Stimulated activated CD4-positive, alpha-beta T cell treated with anti-CD3 and anti-CD28 coated beads, Interleukin-4, amount 100 ng/mL, for 4 hours (primary cell): ENCODE measurements around the gene LANCL2.
"Not testable (repeated sequence)": the region's sequence is repeated elsewhere in the genome, so short reads cannot be mapped to it uniquely, and the experiment has no call there.

Experiments
- DNase-seq, 2 experiments: peaks; one replicate each; pipeline ENCODE4 v3.0.0-alpha.2; 2020

The LANCL2 gene

DNA sequence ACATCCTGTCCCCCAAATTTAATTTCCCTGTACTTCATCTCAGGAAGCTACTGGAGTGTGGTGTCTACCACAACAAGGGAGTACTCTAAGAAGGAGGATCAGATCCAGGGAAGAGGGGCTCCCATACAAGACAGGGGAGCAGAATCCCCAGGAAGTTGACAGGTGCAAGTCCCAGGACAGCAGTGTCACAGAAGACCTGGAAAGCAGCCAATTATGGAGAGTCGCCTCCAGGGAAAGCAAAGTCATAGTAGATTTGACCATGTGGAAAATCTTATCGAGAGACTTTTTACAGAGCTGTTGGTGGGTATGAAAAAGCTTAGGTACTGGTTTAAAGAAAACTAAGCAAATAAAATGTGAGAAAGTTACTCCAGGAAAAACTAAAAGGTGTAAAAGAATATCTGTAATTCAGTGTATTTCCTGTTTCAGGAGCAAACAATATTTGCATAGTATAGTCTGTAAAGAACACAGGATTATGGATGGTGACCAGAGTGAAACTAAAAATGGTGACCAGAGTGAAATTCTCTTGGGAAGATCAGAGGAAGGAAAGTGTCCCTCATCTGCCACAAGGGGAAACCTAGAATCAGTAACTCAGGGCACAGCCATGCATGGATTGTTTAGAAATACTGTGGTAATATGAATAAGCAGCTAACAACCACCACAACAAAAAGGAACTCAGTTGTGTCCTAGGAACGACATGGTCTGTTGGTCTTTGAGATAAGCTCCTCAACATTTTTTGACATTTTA, 44.5 kb downstream of the LANCL2 start:
- DNase-seq, result no peak

DNA sequence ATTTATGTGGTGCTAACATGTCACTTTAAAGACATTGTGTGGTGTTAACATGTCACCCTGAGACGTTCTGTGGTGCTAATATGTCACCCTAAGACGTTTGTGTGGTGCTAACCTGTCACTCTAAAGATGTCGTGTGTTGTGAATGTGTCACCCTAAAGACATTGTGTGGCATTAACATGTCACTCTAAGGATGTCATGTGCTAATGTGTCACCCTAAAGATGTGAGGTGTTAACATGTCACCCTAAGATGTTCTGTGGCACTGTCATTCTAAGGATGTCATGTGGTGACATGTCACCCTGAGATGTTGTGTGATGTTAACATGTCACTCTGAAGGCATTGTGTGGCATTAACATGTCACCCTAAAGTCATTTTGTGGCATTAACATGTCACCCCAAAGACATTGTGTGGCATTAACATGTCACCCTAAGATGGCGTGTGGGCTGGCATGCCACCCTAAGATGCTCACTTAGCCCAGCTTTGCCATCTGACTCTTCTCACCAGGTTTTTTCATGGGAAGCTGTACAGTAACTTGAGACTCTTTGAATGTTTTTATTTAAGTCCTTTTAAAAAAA, 45.6 kb downstream of the LANCL2 start:
- DNase-seq, result no peak

DNA sequence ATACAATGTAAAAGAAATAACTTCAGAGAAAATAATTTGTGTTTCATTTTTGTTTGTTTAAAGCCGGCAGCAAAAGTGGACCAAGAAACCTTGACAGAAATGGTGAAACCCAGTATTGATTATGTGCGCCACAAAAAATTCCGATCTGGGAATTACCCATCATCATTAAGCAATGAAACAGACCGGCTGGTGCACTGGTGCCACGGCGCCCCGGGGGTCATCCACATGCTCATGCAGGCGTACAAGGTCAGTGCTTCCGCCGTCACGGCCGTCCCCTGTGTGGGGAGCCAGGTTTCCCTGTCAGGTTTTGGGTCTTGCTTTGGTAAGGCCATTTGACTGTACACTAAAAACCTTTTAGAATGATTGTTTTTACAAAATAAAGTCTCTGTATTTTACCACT, 46.7 kb downstream of the LANCL2 start:
- DNase-seq, result no peak

DNA sequence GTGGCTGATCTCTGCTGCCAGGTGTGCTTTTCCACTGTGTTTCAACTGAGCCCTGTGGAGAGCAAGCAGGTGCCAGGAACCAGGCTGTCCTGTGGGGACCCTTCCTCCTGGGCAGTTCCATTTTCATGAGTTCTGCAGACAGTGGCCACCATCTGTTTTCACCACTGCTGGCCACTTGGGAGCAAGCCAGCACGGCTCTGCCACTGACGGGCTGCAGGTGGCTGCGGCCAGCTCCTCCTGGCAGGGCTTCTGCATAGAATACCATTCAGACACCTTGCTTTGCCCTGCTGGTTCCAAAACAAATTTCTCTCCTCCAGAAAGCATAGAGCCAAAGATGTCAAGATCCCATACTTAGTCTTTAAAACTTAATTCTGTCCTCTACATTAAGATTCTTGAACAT, 48.3 kb downstream of the LANCL2 start:
- DNase-seq, result no peak

DNA sequence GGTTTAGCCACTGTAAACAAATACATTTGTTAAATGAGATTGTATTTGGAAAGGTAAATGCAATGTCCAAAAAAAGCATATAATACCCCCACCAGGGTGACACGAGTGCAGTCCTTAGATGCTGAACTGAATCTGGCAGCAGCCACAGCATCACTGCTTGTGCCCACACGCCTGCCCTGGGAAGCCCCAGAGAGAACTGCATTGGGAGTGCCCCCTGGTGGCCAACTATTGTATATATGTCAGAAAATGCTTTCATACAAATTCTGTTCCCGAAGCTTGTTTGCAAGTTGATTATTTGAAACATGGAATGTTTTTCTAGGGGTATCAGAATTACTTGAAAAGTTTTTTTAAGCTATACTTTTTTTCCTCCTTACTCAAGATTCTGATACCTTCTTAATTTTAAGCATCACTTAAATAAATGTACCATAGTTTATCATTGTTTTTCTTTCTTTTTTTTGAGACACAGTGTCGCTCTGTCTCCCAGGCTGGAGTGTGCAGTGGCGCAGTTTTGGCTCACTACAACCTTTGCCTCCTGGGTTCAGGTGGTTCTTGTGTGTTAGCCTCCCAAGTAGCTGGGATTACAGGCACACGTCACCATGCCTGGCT, 50.1 kb downstream of the LANCL2 start:
- DNase-seq, result peak; percentile 71 to 76

DNA sequence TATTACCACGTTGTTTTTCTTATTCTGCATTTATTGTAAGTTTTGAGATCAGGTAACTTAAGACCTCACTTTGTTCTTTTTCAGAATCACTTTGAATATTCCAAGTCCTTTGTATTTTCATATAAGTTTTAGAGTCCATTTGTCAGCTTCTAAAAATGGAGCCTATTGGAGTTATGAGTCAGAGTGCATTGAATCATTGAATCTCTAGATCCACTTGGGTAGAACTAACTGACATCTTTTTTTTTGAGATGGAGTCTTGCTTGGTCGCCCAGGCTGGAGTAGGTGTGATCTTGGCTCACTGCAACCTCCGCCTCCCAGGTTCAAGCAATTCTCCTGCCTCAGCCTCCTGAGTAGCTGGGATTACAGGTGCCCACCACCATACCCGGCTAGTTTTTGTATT, 52.3 kb downstream of the LANCL2 start:
- DNase-seq, result not testable (repeated sequence)

DNA sequence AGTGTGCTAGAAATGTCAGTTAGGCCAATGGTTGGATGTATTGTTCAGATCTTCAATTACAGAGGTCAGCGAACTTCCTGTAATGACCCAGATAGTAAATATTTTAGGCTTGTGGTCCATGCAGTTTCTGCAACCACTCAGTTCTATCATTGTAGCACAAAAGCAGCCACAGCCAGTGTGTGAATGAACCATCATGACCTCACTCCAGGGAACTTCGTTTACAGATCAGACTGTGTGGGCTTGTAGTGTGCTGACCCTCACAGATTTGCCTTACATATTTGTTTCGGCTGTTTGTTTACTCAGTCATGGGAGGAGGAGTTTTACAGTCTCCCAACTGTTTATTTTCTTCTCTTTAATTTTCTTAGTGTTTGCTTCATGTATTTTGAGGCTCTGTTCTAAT, 55.4 kb downstream of the LANCL2 start:
- DNase-seq, result no peak

DNA sequence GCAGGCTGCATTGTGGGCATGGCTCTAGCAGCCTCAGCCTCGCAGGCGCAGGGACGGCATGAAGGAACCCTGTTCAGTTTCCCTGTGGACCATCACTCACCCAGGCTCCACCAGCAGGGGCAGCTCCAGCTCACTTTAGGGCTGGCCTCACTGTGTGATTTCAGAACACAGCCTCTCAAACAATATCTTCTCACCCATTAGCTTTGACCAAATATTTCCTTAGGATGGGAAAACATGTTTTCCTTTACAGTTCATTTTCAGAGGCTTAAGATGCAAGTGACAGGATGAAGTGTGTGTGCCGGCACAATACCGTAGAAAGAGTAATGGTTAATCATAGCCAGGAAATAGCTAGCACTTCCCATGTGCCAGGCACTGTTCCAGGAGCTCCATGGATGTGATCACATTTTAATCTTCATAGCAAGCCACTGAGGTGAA, 58.2 kb downstream of the LANCL2 start:
- DNase-seq, result no peak

DNA sequence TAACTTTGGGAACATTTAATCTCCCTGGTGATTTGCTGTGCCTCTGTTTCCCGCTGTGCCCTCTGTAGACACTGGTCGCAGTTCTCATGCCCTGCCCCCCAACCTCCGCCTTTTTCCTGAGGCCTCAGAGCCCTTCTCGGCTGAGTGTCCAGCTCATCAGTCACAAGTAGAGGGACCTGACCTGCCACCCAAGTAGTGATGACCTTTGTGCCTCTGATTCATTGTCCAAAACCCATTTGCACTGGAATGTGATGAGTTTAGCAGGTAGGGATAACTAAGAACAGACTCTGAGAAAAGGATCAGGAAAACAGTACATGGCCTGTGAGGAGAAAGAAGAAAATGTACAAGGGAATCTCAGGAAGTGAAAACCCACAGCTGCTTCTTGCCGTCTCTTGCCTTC, 58.8 kb downstream of the LANCL2 start:
- DNase-seq, result no peak

DNA sequence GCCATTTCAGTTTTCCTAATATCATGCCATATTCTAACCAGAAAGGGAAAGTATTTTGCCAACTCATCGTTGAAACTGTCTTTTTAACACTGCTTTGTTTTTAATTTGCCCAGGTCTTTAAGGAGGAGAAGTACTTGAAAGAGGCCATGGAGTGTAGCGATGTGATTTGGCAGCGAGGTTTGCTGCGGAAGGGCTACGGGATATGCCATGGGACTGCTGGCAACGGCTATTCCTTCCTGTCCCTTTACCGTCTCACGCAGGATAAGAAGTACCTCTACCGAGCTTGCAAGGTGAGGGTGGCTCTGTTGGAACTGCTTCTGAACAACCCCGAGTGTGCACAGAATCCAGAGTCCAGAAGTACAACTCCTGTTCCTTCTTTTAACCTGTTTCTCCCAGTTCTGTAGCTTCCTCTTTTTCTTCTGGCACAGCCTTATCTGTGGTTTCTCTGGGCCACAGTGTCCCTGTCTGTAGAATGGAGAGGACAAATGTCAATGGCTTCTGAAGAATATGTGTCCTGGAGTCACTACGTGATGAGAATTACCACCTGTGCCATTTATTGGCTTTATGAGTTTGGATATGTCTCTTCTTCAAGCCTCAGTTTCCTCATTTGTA, 60.1 kb downstream of the LANCL2 start:
- DNase-seq, result no peak

DNA sequence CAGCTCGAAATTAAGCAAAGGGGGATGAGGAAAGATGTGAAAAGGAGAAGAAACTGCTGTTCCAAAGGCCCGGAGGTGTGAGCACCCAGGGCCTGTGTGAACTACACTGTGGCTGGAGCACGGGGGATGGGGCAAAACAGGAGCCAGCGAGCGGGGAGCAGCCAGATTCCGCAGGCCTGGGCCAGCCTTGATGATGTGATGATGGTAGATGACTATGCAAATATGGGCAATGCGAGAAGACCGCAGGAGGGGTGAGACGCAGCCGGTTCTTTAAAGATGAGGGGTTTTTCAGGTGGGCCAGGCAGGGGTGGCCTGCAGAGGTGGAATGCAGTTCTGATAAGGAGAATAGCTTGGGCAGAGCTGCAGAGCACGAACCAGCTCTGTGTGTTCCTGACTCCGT, 61.5 kb downstream of the LANCL2 start:
- DNase-seq, result no peak

DNA sequence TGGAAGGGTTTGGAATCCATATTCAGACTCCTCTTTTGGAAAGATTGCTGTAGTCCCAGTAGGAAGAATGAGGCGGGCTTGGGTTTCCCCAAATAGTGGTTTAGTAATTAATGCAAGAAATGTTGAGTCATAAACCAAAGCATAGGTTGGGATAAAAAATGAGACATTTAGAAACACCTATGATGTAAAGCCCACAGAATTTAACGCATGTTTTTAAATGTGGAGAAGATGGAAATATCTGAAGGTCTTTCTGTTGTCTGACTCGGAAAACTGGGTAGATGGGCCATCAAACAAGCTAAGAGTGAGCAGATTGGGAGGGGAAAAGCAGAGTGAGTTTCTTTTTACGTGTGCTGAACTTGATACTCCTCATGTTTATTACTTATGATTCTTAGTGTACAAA, 62.2 kb downstream of the LANCL2 start:
- DNase-seq, result no peak

DNA sequence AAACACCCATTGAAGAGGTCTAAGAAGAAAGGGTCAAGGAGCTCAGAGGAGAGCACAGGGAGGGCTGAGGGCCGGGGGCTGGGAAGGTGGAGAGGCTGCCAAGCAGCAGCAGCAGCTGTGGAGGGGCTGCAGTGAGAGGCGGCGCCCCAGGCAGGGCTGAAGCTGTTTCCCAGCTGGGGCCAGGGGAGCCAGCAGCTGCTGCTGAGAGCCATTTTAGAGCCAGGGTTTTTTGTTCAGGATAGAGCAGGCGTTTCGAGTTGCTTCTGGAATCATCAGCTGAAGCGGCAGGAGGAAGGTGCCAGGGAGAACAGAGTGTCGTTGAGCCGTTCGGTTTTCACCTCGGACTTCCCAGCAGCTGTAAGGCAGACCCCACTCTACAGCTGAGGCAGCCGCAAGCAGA, 62.7 kb downstream of the LANCL2 start:
- no peak for DNase-seq

DNA sequence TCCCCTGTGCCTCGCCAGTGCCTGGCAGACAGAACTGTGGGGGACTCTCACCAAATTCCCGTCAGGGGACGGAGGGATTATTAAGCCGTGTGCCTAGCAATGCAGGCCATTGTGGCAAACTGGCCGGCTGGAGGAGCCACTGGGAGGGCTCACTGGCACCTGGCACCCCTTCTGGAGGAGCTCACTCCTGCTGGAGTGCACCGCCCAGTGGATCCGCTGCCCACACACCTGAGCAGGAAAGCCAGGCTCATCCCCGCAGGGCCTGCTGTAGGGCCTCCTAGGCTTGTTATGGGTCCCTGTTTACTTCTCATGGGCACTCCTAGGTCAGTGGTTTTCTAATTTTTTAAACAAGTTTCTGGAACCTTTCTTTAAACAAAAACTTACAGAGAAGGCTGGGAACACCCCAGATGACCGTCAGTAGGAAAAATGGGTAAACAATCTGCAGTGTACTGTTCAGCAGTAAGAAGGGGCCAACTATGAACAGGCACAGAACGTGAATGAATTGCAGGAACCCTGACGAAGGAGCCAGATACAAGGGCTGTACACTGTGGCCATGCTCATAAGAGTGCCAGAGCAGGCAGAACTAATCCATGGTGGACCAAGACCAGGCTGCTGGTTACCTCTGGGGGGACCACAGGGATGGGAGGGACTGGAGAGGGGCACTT, 64.8 kb downstream of the LANCL2 start:
- DNase-seq, result no peak

DNA sequence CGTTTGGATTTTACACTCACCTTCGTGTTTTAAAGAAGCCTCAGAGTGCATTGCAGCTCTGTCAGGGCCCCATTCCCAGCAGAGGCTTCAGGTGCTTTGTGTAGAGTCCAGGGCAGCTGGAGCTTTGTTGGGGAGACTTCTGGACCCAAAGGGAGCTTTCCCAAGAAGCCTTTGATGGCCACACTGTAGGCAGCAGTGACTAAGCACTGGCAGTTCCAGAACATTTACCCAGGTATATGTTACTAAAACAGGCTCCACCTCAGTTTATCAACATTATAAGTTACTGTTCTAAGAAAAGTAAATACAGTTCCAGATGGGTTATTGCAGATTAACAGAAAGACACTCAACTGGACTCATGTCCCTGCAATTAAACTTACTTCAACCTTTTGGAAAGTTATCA, 66.8 kb downstream of the LANCL2 start:
- no peak for DNase-seq

DNA sequence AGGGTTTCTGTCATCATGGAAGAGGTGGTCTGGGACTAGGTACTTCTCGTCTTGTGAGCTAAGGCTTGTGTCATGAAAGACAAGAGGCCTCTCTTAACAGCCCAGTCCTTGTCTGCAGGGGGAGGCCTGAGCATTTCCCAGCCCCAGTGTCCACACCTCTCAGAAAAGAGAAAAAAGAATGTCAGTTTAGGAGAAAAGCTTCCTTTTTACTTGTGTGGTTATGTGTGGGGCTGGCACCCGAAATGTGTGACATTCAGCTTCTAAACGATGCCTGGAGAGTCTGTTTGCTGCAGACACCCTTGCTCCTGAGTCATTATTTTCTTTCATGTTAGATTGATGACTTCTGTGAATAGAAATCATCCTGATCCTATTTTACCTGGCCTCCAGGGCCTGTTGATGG, 67.4 kb downstream of the LANCL2 start:
- DNase-seq, result no peak

DNA sequence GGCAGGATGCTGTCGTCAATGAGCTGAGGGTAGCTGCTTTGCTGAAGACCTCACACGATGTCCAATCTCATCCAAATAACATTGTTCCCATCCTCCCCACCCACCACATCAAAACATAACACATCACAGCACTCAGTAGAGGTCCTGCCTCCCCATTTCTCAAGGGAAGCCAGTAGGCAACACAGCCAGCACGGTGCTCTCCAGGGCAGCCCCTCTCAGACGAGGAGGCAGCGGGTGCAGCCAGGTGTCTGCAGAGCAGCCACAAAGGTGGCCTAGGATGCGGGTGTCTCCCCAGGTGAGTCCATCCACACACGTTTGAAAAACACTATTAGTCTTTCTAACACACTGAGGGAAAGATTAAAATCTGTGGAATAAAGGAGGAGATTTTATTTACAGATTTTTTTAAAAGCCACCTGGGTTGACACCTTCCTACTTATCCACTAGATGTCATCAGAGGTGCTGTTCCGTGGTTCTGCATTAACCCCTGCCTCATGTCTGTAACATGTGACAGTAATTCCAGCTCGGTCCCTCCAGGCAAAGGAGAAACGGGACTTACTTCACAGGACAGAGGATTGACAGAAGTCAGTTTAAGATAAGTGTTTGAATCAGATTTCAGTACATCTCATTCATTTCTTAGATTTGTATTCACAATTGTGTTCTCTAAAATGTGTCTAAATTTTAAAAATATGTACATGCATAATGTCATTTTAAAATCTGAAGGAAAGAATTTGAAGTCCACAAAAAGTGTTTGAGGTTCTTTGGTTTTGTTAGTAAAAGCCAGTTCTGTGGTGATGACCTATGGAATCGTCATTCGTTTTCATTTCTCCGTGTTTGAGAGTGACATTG, 68.0 kb downstream of the LANCL2 start:
- no peak for DNase-seq

DNA sequence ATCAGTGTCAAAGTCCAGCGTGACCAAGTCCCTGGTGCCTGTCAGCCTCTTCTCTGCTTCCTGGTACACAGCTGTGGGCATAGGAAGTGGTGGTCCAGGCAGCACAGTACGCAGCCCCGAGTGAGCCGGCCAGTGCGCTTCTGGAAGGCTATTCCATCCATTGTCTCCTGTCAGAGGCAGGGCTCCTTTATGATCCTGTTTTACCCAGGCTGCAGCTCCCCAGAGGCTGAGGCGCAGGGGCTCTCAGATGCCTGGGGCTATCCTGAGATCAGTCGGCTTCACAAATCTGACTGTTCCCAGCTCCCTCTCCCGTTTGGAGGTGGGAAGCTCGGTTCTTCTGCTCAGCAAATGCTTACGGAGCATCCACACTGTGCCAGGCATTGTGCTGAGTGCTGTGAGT, 70.3 kb downstream of the LANCL2 start:
- DNase-seq, result no peak

DNA sequence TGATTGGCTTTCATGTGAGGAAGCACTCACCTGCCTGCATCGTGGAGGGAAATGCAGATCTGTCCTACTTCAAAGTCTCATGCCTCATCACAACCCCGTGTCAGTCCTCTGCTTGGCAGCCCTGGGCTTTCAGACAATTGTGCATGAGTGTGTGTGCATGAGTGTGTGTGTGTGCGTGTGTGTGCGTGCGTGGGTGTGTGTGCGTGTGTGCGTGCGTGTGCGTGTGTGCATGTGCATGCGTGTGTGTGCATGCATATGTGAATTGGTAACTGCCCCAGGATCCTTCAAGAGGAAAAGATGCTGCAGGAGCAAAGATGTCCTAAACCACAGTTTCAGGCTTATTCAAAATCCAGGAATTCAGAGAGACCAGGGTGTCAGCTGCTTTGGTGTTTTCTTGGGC, 71.3 kb downstream of the LANCL2 start:
- DNase-seq, result no peak

DNA sequence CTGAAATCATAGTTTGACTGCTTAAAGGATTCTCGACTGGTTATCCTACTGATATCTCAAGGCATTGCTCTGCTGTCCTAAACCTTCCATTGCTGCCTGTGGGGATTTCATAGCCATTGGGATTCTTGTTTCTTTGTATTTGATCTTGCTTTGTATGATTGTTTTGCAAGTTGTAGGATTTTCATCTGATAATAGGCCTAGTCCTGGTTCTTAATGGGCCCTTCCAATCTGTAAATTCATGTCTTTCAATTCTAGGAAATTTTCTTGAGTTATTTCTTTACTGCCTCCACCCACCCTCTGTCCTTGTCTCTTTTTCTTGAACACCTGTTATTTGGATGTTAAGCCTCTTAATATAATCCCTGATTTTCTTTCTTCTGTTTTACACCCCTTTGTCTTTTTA, 72.2 kb downstream of the LANCL2 start:
- no peak for DNase-seq

DNA sequence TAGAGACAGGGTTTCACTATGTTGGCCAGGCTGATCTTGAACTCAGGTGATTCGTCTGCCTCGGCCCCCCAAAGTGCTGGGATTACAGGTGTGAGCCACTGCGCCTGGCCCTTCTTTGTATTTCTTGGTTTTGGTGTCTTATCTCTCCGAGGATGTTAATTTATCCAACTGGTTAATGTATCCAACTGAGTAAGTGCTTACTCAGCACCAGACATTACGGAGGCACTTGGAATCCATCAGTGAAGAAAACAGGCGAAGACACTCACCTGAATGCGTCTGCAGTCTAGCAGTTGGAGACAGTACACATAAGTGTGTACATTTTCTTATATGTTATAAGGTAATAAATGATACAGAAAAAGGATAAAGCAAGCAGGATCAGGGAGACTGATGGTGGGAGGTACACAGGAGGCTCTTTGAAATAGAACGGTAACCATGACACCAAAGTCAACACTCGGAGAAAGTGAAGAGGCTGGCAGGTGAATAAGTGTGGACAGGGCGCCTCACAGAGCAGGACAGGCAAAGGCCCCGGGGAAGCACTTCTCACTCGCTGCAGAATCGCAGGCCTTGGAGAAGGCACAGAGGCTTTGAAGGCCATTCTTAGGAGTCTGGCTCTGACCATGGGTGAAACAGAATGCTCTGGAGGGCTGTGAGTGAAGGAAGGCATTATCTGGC, 73.1 kb downstream of the LANCL2 start:
- no peak for DNase-seq
